ENCODE data around the gene NUP214. TPM values are rescaled to one million over a fixed set of nuclear protein-coding genes. Genes with fewer than 3 reads are reported as not detected.

The NUP214 gene
- total RNA-seq, 2 donors from 2014 or later, result 43.9 to 115 TPM

- intact Hi-C loops (cut with DNase I), result no loop called here
- DNase-seq (ENCODE audit: low spot score), result no peak
- 91% methylated on average over 3 of the region's 3 CpGs for WGBS
- TF ChIP-seq POLR2A (IDR thresholded peaks at IDR 0.05), result no peak
- no peak for TF ChIP-seq POLR2AphosphoS5 (IDR thresholded peaks at IDR 0.05)
- no peak for TF ChIP-seq CTCF (IDR thresholded peaks at IDR 0.05)
- Histone ChIP-seq H3K4me1 (replicated peaks) (no peaks in the 10 kb centered on the region), H3K27ac (no peak overlapping the region), H3K9me3 (no peaks in the 10 kb centered on the region), H3K4me3 (no peak overlapping the region), H3K36me3 (peaks cover 0 to 21% of the 10 kb centered on the region in 2 donors), H3K27me3 (replicated peaks; ENCODE audit: insufficient read depth) (no peaks in the 10 kb centered on the region)
Observed at GRCh38 chr9:131194762-131195161, 69.4 kb downstream of the NUP214 start.

GRCh38 chr9:131197160-131197911 is 72.0 kb downstream of the NUP214 start:
- Histone ChIP-seq H3K27ac (no peak overlapping the region), H3K36me3 (peaks cover 0 to 21% of the 10 kb centered on the region in 2 donors), H3K4me3 (no peak overlapping the region), H3K27me3 (replicated peaks; ENCODE audit: insufficient read depth) (no peaks in the 10 kb centered on the region), H3K4me1 (replicated peaks) (no peaks in the 10 kb centered on the region), H3K9me3 (no peaks in the 10 kb centered on the region)
- intact Hi-C loops (cut with DNase I), result no loop called here
- no peak for DNase-seq (ENCODE audit: low spot score)
- TF ChIP-seq POLR2AphosphoS5 (IDR thresholded peaks at IDR 0.05), result no peak
- no peak for TF ChIP-seq POLR2A (IDR thresholded peaks at IDR 0.05)
- no peak for TF ChIP-seq CTCF (IDR thresholded peaks at IDR 0.05)
- WGBS, result 83% methylated on average over 11 of the region's 11 CpGs

- no peaks in the 10 kb centered on the region for H3K27me3 ChIP-seq (replicated peaks; ENCODE audit: insufficient read depth)
- no peaks in the 10 kb centered on the region for H3K9me3 ChIP-seq
- no peak overlapping the region for H3K27ac ChIP-seq
- no peaks in the 10 kb centered on the region for H3K4me1 ChIP-seq (replicated peaks)
- H3K36me3 ChIP-seq, result peaks cover 0 to 21% of the 10 kb centered on the region in 2 donors
- 86% methylated on average over 15 of the region's 15 CpGs for WGBS
- no peak overlapping the region for H3K4me3 ChIP-seq
- TF ChIP-seq CTCF (IDR thresholded peaks at IDR 0.05) (no peak), POLR2A (IDR thresholded peaks at IDR 0.05) (no peak), POLR2AphosphoS5 (IDR thresholded peaks at IDR 0.05) (no peak)
- intact Hi-C loops (cut with DNase I), result no loop called here
- DNase-seq (ENCODE audit: low spot score), result no peak
Observed at GRCh38 chr9:131198041-131198715, 72.8 kb downstream of the NUP214 start.

GRCh38 chr9:131201856-131202255 is 76.5 kb downstream of the NUP214 start:
- TF ChIP-seq CTCF (IDR thresholded peaks at IDR 0.05), result no peak
- TF ChIP-seq POLR2A (IDR thresholded peaks at IDR 0.05), result no peak
- TF ChIP-seq POLR2AphosphoS5 (IDR thresholded peaks at IDR 0.05), result no peak
- DNase-seq (ENCODE audit: low spot score), result no peak
- H3K36me3 ChIP-seq, result peaks cover 3 to 21% of the 10 kb centered on the region in 2 donors
- intact Hi-C loops (cut with DNase I), result no loop called here
- no peak overlapping the region for H3K4me3 ChIP-seq
- no peaks in the 10 kb centered on the region for H3K9me3 ChIP-seq
- H3K4me1 ChIP-seq (replicated peaks), result no peaks in the 10 kb centered on the region
- no peak overlapping the region for H3K27ac ChIP-seq
- no peaks in the 10 kb centered on the region for H3K27me3 ChIP-seq (replicated peaks; ENCODE audit: insufficient read depth)
- WGBS, result 98% methylated on average over 3 of the region's 3 CpGs

All from prostate gland (tissue), 2 donors.